ENCODE data around the gene PCSK7. TPM values are rescaled to one million over a fixed set of nuclear protein-coding genes. Genes with fewer than 3 reads are reported as not detected.

Gene PCSK7
- total and polyA plus RNA-seq, 2 of the 4 experiments (the other 2 are of a cell fraction), result 35.8 to 54.3 TPM

DNA sequence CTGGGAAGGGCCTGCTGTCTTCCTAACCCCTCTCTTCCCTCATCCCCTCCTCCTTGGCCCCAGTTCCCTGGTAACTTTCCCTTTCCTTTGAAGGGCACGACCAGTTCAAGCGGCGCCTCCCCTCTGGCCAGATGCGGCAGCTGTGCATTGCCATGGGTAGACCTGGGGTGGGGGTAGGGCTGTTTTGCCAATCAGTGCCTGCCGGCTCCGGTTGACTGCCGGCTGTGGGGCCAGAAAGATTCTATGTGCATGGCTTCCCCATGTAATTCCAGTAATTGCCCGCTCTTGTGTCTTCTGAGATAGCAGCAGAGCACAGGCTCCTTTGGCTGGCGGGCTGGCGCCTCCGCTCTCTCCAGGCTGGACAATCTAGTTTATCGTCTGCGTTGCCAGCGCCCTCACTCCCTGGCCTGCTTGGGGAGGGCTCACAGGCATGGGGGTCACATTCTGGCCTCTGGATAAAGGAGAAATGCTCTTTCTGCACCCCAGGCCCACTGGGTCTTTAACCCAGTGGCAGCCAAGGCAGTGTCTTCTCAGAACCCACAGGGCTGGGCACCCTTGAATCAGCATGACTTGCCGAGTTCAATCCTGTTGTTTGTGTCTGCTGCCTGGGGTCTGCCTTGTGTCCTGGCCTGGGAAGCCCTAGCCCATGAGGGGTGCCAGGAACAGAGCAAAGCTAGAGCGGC is 43.9 kb downstream of the PCSK7 start:
- no peak overlapping the region for H2AK9ac ChIP-seq (replicated peaks; ENCODE audit: low read depth, low read length, poor library complexity)
- H3K27ac ChIP-seq (ENCODE audit: insufficient read depth, low read length), result no peak overlapping the region
- H2BK20ac ChIP-seq (ENCODE audit: low read depth, low read length), result no peak overlapping the region
- no peak overlapping the region for H2BK15ac ChIP-seq (ENCODE audit: low read depth, low read length)
- H3K36me3 ChIP-seq (ENCODE audit: control insufficient read depth, insufficient read depth, low read length), result peaks cover 66% of the 10 kb centered on the region
- no peak overlapping the region for H4K8ac ChIP-seq (ENCODE audit: low read depth in 2 of 2, low read length in 2 of 2)
- H2AFZ ChIP-seq (replicated peaks; ENCODE audit: low read length, poor library complexity), result no peak overlapping the region
- no peak overlapping the region for H3K18ac ChIP-seq (ENCODE audit: low read depth, low read length)
- H3K79me1 ChIP-seq (ENCODE audit: low read depth in 1 of 2, low read length in 2 of 2), result no peaks in the 10 kb centered on the region
- no peaks in the 10 kb centered on the region for H3K4me1 ChIP-seq (ENCODE audit: control insufficient read depth, insufficient read depth, low read length)
- intact Hi-C loops (cut with micrococcal nuclease), result no loop called here
- H3K23ac ChIP-seq (ENCODE audit: low read depth, low read length), result no peak overlapping the region
- no peak overlapping the region for H2AK5ac ChIP-seq (ENCODE audit: low read depth, low read length)
- no TSS peak for BruUV-seq (replicated peaks)
- H4K91ac ChIP-seq (ENCODE audit: insufficient read depth, low read depth, low read length), result no peak overlapping the region
- H3K9me1 ChIP-seq (ENCODE audit: insufficient read depth, low read length), result 0 out of 2 replicates have a peak, but pooled peaks cover 4% of the 10 kb centered on the region
- 100% methylated on average over 1 of the region's 16 CpGs; no CpG with 5 or more reads in 1 of the 2 experiments for WGBS, 2 experiments (ENCODE audit: extremely low coverage in 2 of 2, insufficient read length in 1 of 2)
- CTCF ChIA-PET, result no interaction called here
- H3K4me2 ChIP-seq (ENCODE audit: low read depth, low read length), result no peak overlapping the region
- no peaks in the 10 kb centered on the region for H3K27me3 ChIP-seq (ENCODE audit: control insufficient read depth, insufficient read depth, low read length)
- no peak overlapping the region for H2BK5ac ChIP-seq (ENCODE audit: low read depth, low read length, poor library complexity, severe bottlenecking)
- ATAC-seq (ENCODE audit: low read depth) (no peak), DNase-seq (no peak)
- no peak overlapping the region for H2BK120ac ChIP-seq (ENCODE audit: low read depth, low read length)
- H3K9me3 ChIP-seq (ENCODE audit: control insufficient read depth, insufficient read depth, low read length), result no peaks in the 10 kb centered on the region
- H3K4me3 ChIP-seq (ENCODE audit: insufficient read depth, low read depth, low read length), result no peak overlapping the region
- TF ChIP-seq POLR2A (IDR thresholded peaks at IDR 0.05; ENCODE audit: low read depth, low read length), result no peak
- in situ Hi-C loops (cut with MboI; ENCODE audit: low sequenced_read_pairs), result no loop called here
- H3K9ac ChIP-seq (ENCODE audit: low read depth, low read length), result no peak overlapping the region
- no peak overlapping the region for H4K5ac ChIP-seq (ENCODE audit: low read depth, low read length)
- dilution Hi-C loops (cut with HindIII; ENCODE audit: low sequenced_read_pairs, unreplicated experiment), result no loop called here
- H3K14ac ChIP-seq (replicated peaks; ENCODE audit: low read depth, low read length), result no peak overlapping the region
- POLR2A ChIA-PET (ENCODE audit: unreplicated experiment), result no interaction called here
- no peak overlapping the region for H3K4ac ChIP-seq (ENCODE audit: low read depth, low read length)
- no peaks in the 10 kb centered on the region for H4K20me1 ChIP-seq (ENCODE audit: insufficient read depth, low read length)
- H3K56ac ChIP-seq (ENCODE audit: extremely low read depth, insufficient read depth, low read length), result no peak overlapping the region
